Prostate gland (tissue), 2 donors: ENCODE measurements around the gene SHROOM4. TPM values are rescaled to one million over a fixed set of nuclear protein-coding genes. Genes with fewer than 3 reads are reported as not detected.

Source experiments
- DNase-seq: peaks from one replicate; pipeline ENCODE4 v3.0.0-alpha.2; 2019; ENCODE audit warnings: low spot score
- H3K27ac ChIP-seq, 2 donors: fragments of 200-600 bp; sonication (generic); 2 replicates each; pipeline ENCODE4 v1.5.1; 2017 to 2019
- H3K27me3 ChIP-seq: fragments of 200-600 bp; sonication (generic); replicated peaks from 2 replicates; pipeline ENCODE4 v1.5.1; 2019; ENCODE audit not compliant: insufficient read depth
- H3K36me3 ChIP-seq, 2 donors: fragments of 200-600 bp; sonication (generic); 1 replicate in 1 of 2; 2 replicates in 1 of 2; pipeline versions ENCODE4 v1.5.1 to v1.8.1; 2017 to 2019
- H3K4me1 ChIP-seq: fragments of 200-600 bp; sonication (generic); replicated peaks from 2 replicates; pipeline ENCODE4 v1.5.1; 2019
- H3K4me3 ChIP-seq, 2 donors: fragments of 200-600 bp; sonication (generic); 2 replicates each; pipeline ENCODE4 v1.5.1; 2017 to 2019
- H3K9me3 ChIP-seq: fragments of 200-600 bp; sonication (generic); 2 replicates; pipeline ENCODE4 v1.5.1; 2017
- POLR2A ChIP-seq: fragments of 450-650 bp; IDR thresholded peaks from one replicate; pipeline ENCODE4 v1.6.1; 2016; ENCODE audit warnings: antibody characterized with exemption, mild to moderate bottlenecking
- POLR2AphosphoS5 ChIP-seq: sonication (generic); formaldehyde crosslinking; IDR thresholded peaks from one replicate; pipeline ENCODE4 v1.6.1; 2017; ENCODE audit warnings: antibody characterized with exemption
- WGBS: methylation state at CpG from one replicate; pipeline ENCODE4 v1.1.5; 2018; 5-methylcytosine and 5-hydroxymethylcytosine counted together
- intact Hi-C: fragments of 100-400 bp; cut with DNase I; formaldehyde crosslinking; loops from one replicate; pipeline ENCODE4 v1.14.2; 2022
- total RNA-seq, 2 donors: library from RNA; depleted of rRNA; stranded (reverse); fragments of >200 nt; gene quantifications; one replicate each; pipeline ENCODE4 v1.1.0, GENCODE V29; 2016
- TF ChIP-seq, protein P1 (sequence below), 4 experiments: fragments of 200-600 bp in 2 of 4; fragments of 450-650 bp in 2 of 4; sonication (generic) in 2 of 4; IDR thresholded peaks; 1 replicate in 3 of 4; 2 replicates in 1 of 4; pipeline ENCODE4 v1.5.1; 2016 to 2019; ENCODE audit warnings: antibody characterized with exemption in 4 of 4, mild to moderate bottlenecking in 2 of 4, moderate library complexity in 2 of 4

The SHROOM4 gene
- total RNA-seq, 2 donors from 2014 or later: 6.1 to 7.3 TPM

DNA sequence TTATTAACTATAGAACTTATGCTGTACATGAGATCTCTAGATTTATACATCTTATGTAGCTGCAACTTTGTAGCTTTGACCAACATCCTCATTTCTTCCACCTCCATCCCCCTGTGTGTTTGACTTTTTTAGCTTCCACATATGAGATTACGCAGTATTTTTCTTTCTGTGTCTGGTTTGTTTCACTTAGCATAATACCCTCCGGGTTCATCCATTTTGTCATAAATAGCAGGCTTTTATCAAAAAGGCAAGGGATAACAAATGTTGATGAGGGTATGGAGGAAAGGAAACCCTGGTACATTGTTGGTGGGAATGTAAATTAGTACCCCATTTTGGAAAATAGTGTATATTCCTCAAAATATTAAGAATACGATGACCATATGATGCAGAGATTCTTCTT lies 227.0 kb downstream of the SHROOM4 start:
- no peaks in the 10 kb centered on the region for H3K4me1 ChIP-seq
- H3K27me3 ChIP-seq: no peaks in the 10 kb centered on the region
- no peaks in the 10 kb centered on the region for H3K9me3 ChIP-seq
- intact Hi-C loops: no loop called here
- H3K36me3 ChIP-seq: no peaks in the 10 kb centered on the region
- H3K4me3 ChIP-seq: no peak overlapping the region
- 98% methylated on average over 3 of the region's 3 CpGs for WGBS
- TF ChIP-seq, protein P1, sequence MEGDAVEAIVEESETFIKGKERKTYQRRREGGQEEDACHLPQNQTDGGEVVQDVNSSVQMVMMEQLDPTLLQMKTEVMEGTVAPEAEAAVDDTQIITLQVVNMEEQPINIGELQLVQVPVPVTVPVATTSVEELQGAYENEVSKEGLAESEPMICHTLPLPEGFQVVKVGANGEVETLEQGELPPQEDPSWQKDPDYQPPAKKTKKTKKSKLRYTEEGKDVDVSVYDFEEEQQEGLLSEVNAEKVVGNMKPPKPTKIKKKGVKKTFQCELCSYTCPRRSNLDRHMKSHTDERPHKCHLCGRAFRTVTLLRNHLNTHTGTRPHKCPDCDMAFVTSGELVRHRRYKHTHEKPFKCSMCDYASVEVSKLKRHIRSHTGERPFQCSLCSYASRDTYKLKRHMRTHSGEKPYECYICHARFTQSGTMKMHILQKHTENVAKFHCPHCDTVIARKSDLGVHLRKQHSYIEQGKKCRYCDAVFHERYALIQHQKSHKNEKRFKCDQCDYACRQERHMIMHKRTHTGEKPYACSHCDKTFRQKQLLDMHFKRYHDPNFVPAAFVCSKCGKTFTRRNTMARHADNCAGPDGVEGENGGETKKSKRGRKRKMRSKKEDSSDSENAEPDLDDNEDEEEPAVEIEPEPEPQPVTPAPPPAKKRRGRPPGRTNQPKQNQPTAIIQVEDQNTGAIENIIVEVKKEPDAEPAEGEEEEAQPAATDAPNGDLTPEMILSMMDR (IDR thresholded peaks at IDR 0.05): no peak
- TF ChIP-seq POLR2A (no peak), POLR2AphosphoS5 (no peak)
- no peak for DNase-seq
- H3K27ac ChIP-seq: no peak overlapping the region

DNA sequence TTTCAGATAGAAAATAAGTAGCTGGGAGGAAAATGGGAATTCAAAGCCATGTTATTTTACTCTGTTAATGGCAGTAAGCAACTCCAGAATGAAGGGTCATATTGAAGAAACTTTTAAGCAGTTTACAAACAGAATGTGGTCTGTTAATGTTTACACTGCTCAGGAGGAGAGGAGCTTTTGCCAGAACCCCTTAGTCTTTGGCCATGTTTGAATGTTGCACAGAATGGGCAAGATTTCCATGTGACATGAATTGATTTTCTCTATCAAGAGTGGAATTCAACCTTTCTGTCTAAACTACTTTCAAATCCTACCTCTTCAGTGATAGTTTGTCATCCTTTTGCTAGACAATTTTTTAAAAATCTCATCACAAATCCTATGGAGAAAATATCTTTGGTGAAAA lies 227.6 kb downstream of the SHROOM4 start:
- Histone ChIP-seq H3K4me3 (no peak overlapping the region), H3K36me3 (no peaks in the 10 kb centered on the region), H3K9me3 (no peaks in the 10 kb centered on the region), H3K4me1 (no peaks in the 10 kb centered on the region), H3K27ac (no peak overlapping the region), H3K27me3 (no peaks in the 10 kb centered on the region)
- intact Hi-C loops: no loop called here
- no peak for DNase-seq
- TF ChIP-seq POLR2A: no peak
- TF ChIP-seq POLR2AphosphoS5: no peak
- TF ChIP-seq, protein P1 (IDR thresholded peaks at IDR 0.05): no peak

DNA sequence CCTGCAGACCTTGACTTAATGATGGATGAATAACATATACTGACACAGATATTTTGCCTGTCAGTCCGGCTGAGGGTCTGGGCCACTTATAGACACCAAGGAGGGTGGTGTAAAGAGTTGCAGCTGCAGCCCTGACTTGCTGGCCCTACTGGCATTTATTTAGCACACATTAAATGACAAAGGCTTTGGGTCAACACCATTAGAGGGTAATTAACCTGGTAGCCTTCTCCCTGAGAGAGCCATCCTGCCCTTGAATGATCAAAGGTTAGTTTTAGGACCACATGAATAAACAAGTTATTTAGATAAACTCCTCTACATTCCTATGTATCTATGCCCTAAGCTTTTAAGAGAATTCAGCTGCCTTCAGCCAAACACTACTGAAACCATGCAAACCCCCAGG lies 232.6 kb downstream of the SHROOM4 start:
- 70% methylated on average over 1 of the region's 1 CpG for WGBS
- H3K9me3 ChIP-seq: no peaks in the 10 kb centered on the region
- TF ChIP-seq POLR2AphosphoS5 (no peak), POLR2A (no peak)
- TF ChIP-seq, protein P1 (IDR thresholded peaks at IDR 0.05): no peak
- no peaks in the 10 kb centered on the region for H3K27me3 ChIP-seq
- intact Hi-C loops: no loop called here
- no peak overlapping the region for H3K27ac ChIP-seq
- H3K36me3 ChIP-seq: no peaks in the 10 kb centered on the region
- H3K4me1 ChIP-seq: no peaks in the 10 kb centered on the region
- no peak overlapping the region for H3K4me3 ChIP-seq
- DNase-seq: no peak

DNA sequence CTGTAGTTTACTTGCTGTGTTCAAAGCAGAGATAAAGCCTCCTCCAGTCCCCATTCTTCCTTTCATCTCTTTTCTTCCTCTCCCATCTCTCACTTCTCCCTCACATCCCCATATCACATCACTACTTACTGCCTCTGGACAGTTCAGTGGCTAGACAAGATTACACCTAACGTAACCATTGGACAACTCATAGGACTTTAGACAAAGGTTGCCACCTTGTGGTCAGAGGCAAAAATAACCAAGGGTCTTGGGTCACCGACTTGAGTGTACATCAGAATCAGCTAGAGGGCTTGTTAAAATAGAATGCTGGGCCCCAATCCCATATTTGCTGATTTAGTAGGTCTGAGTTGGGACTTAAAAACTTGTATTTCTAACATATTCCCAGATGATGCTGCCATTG lies 234.0 kb downstream of the SHROOM4 start:
- intact Hi-C loops: no loop called here
- 7% methylated on average over 2 of the region's 2 CpGs for WGBS
- Histone ChIP-seq H3K36me3 (no peaks in the 10 kb centered on the region), H3K27me3 (no peaks in the 10 kb centered on the region), H3K4me3 (no peak overlapping the region), H3K9me3 (no peaks in the 10 kb centered on the region), H3K27ac (no peak overlapping the region), H3K4me1 (no peaks in the 10 kb centered on the region)
- TF ChIP-seq, protein P1 (IDR thresholded peaks at IDR 0.05): peak in 3 of 4 experiments; percentile 38 to 44 (median 43)
- no peak for TF ChIP-seq POLR2A
- peak; percentile 5 for DNase-seq

DNA sequence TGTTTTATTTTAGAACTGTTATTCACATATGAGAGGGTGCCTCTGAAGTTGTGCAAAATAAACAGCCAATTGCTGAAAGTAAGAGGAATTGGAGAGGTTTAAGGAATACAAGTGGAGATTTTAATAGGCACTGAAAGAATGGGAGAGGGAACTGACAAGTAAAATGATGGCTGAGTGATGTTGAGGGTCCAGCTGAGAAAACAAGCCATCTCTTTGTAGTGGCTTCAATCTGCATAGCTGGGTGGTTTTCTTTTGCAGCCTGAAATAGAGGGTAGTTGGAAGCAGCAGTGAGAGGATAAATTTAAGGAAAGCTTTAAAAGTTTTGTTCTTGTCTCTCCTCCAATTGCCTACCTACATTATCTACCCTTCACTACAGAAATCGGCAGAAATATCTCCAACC lies 236.7 kb downstream of the SHROOM4 start:
- no peak overlapping the region for H3K27ac ChIP-seq
- 67% methylated on average over 1 of the region's 1 CpG for WGBS
- H3K36me3 ChIP-seq: no peaks in the 10 kb centered on the region
- H3K27me3 ChIP-seq: no peaks in the 10 kb centered on the region
- intact Hi-C loops: no loop called here
- TF ChIP-seq POLR2A: no peak
- no peak for TF ChIP-seq POLR2AphosphoS5
- TF ChIP-seq, protein P1 (IDR thresholded peaks at IDR 0.05): no peak
- no peaks in the 10 kb centered on the region for H3K4me1 ChIP-seq
- no peak overlapping the region for H3K4me3 ChIP-seq
- H3K9me3 ChIP-seq: no peaks in the 10 kb centered on the region
- no peak for DNase-seq
